HCT116 (cell line): ENCODE results near the gene GIN1. TPM values are rescaled to one million over a fixed set of nuclear protein-coding genes. Genes with fewer than 3 reads are reported as not detected.

Experiments
- ATAC-seq: fragments of 200-7000 bp; cut with Tn5 transposase; 2 replicates; pipeline ENCODE4 v1.9.1; 2020; ENCODE audit warnings: mild to moderate bottlenecking, moderate library complexity
- BruUV-seq: library from RNA; stranded (reverse); fragments of 400-500 nt; replicated peaks from 2 replicates; lab custom pipeline; 2021; lab: Mats Ljungman, UMichigan
- CTCF ChIA-PET: fragments of 300-600 bp; sonication (Branson Sonifier 250); formaldehyde crosslinking; loops from one replicate; lab custom pipeline; 2021; ENCODE audit warnings: antibody characterized with exemption; lab: Charles Lee
- POLR2A ChIA-PET: fragments of 300-600, 350-600 bp; sonication (Branson Sonifier 250); formaldehyde crosslinking; loops from one replicate; lab custom pipeline; 2021; ENCODE audit warnings: antibody characterized with exemption; lab: Charles Lee
- RAD21 ChIA-PET, 2 experiments: fragments of 300-600 bp; sonication (Branson Sonifier 250); formaldehyde crosslinking; loops; one replicate each; lab custom pipeline; 2023; ENCODE audit warnings: low total read pairs in 2 of 2; ENCODE audit not compliant: uncharacterized antibody in 2 of 2, unreplicated experiment in 2 of 2, low non-redundant PET in 1 of 2; lab: Charles Lee
- DNase-seq: peaks from one replicate; pipeline ENCODE4 v3.0.0-alpha.2; 2010; ENCODE audit warnings: low read depth, low spot score
- H2AFZ ChIP-seq: fragments of 200-600 bp; shearing (Covaris generic), sonication (generic); 2 replicates; pipeline ENCODE4 v1.6.1; 2017; ENCODE audit warnings: low read depth, mixed run types, mixed read lengths, antibody characterized with exemption, low read length; ENCODE audit not compliant: poor library complexity, severe bottlenecking
- H3K27ac ChIP-seq: 2 replicates; pipeline ENCODE4 v1.5.1; 2012; ENCODE audit warnings: low read depth, low read length
- H3K27me3 ChIP-seq: fragments of 200-600 bp; sonication (generic); 2 replicates; pipeline ENCODE4 v1.6.1; 2016; ENCODE audit warnings: mixed run types, low read length, mixed read lengths; ENCODE audit not compliant: insufficient read depth
- H3K36me3 ChIP-seq, 2 experiments: fragments of 200-500 bp in 1 of 2; fragments of 200-600 bp in 1 of 2; sonication (Bioruptor generic) in 1 of 2; sonication (generic) in 1 of 2; 2 replicates each; pipeline versions ENCODE4 v1.5.1 to v1.6.1; 2014 to 2016; ENCODE audit warnings: low read length in 2 of 2, inconsistent platforms in 1 of 2, mixed read lengths in 1 of 2, mixed run types in 1 of 2; ENCODE audit not compliant: insufficient read depth in 2 of 2, control insufficient read depth in 1 of 2
- H3K4me1 ChIP-seq, 2 experiments: fragments of 200-600 bp in 1 of 2; sonication (generic) in 1 of 2; 2 replicates each; pipeline versions ENCODE4 v1.5.1 to v1.6.1; 2012 to 2017; ENCODE audit warnings: low read length in 2 of 2, inconsistent platforms in 1 of 2, mild to moderate bottlenecking in 1 of 2, mixed read lengths in 1 of 2, mixed run types in 1 of 2, moderate library complexity in 1 of 2; ENCODE audit not compliant: insufficient read depth in 2 of 2, control insufficient read depth in 1 of 2
- H3K4me2 ChIP-seq: fragments of 200-600 bp; sonication (generic); 2 replicates; pipeline ENCODE4 v1.6.1; 2017; ENCODE audit warnings: mixed run types, low read length, mixed read lengths
- H3K4me3 ChIP-seq, 2 experiments: fragments of 200-600 bp in 1 of 2; sonication (generic) in 1 of 2; replicated peaks in 1 of 2; 2 replicates each; pipeline ENCODE4 v1.5.1; 2011 to 2016; ENCODE audit warnings: low read length in 2 of 2, control low read depth in 1 of 2, low read depth in 1 of 2, mild to moderate bottlenecking in 1 of 2, mixed read lengths in 1 of 2, mixed run types in 1 of 2
- H3K79me2 ChIP-seq: fragments of 200-600 bp; sonication (generic); 2 replicates; pipeline ENCODE4 v1.6.1; 2017; ENCODE audit warnings: mild to moderate bottlenecking, mixed run types, low read length, moderate library complexity, mixed read lengths; ENCODE audit not compliant: insufficient read depth
- H3K9ac ChIP-seq: fragments of 200-600 bp; sonication (generic); 2 replicates; pipeline ENCODE4 v1.6.1; 2016; ENCODE audit warnings: low read length, mixed read lengths
- H3K9me2 ChIP-seq: fragments of 200-600 bp; sonication (generic), shearing (Covaris generic); 2 replicates; pipeline ENCODE4 v1.6.1; 2017; ENCODE audit warnings: mixed run types, mild to moderate bottlenecking, moderate library complexity; ENCODE audit not compliant: insufficient read depth
- H3K9me3 ChIP-seq, 2 experiments: fragments of 200-500 bp in 1 of 2; fragments of 200-600 bp in 1 of 2; sonication (Bioruptor generic) in 1 of 2; sonication (generic) in 1 of 2; 2 replicates each; pipeline ENCODE4 v1.6.1; 2014 to 2017; ENCODE audit warnings: low read length in 2 of 2, mixed read lengths in 2 of 2, inconsistent platforms in 1 of 2, low read depth in 1 of 2, mild to moderate bottlenecking in 1 of 2, mixed run types in 1 of 2, moderate library complexity in 1 of 2; ENCODE audit not compliant: control insufficient read depth in 1 of 2, insufficient read depth in 1 of 2
- H4K20me1 ChIP-seq: fragments of 200-600 bp; sonication (generic), shearing (Covaris generic); 2 replicates; pipeline ENCODE4 v1.6.1; 2017; ENCODE audit warnings: mixed run types, mild to moderate bottlenecking, moderate library complexity; ENCODE audit not compliant: insufficient read depth
- CBX3 ChIP-seq: IDR thresholded peaks from 2 replicates; pipeline ENCODE4 v1.6.1; 2012; ENCODE audit warnings: low read depth
- CEBPB ChIP-seq: IDR thresholded peaks from 2 replicates; pipeline ENCODE4 v1.6.1; 2012; ENCODE audit warnings: low read depth
- EGR1 ChIP-seq: IDR thresholded peaks from 2 replicates; pipeline ENCODE4 v1.6.1; 2012; ENCODE audit warnings: low read depth
- ELF1 ChIP-seq: IDR thresholded peaks from 2 replicates; pipeline ENCODE4 v1.6.1; 2012; ENCODE audit warnings: low read depth, borderline replicate concordance
- EZH2 ChIP-seq: fragments of 200-600 bp; sonication (generic); IDR thresholded peaks from 2 replicates; pipeline ENCODE4 v1.6.1; 2017; ENCODE audit warnings: antibody characterized with exemption, mixed run types
- EZH2phosphoT487 ChIP-seq: fragments of 200-600 bp; IDR thresholded peaks from 2 replicates; pipeline ENCODE4 v1.6.1; 2018; ENCODE audit warnings: antibody characterized with exemption, borderline replicate concordance
- FOSL1 ChIP-seq: IDR thresholded peaks from 2 replicates; pipeline ENCODE4 v1.6.1; 2012; ENCODE audit warnings: low read depth
- MAX ChIP-seq: IDR thresholded peaks from 2 replicates; pipeline ENCODE4 v1.6.1; 2012
- POLR2A ChIP-seq: IDR thresholded peaks from 2 replicates; pipeline ENCODE4 v1.7.0; 2011; ENCODE audit warnings: borderline replicate concordance; ENCODE audit not compliant: insufficient read depth, insufficient read length; ENCODE audit errors: extremely low read depth
- POLR2AphosphoS5 ChIP-seq: IDR thresholded peaks from 2 replicates; pipeline ENCODE4 v1.6.1; 2011; ENCODE audit warnings: mild to moderate bottlenecking, low read depth, low read length, moderate library complexity
- REST ChIP-seq: IDR thresholded peaks from 2 replicates; pipeline ENCODE4 v1.6.1; 2012; ENCODE audit warnings: low read depth
- SIN3A ChIP-seq: IDR thresholded peaks from 2 replicates; pipeline ENCODE4 v1.6.1; 2012; ENCODE audit warnings: low read depth
- YY1 ChIP-seq: IDR thresholded peaks from 2 replicates; pipeline ENCODE4 v1.6.1; 2011; ENCODE audit warnings: low read length, low read depth, moderate library complexity, mild to moderate bottlenecking; ENCODE audit not compliant: insufficient replicate concordance; ENCODE audit errors: extremely low read depth
- ZBTB33 ChIP-seq: IDR thresholded peaks from 2 replicates; pipeline ENCODE4 v1.6.1; 2011; ENCODE audit warnings: mild to moderate bottlenecking, low read length, moderate library complexity; ENCODE audit not compliant: insufficient replicate concordance; ENCODE audit errors: extremely low read depth
- ZFX ChIP-seq: fragments of 450-650 bp; IDR thresholded peaks from 2 replicates; pipeline ENCODE4 v1.6.1; 2017
- ZNF274 ChIP-seq: fragments of 200-500 bp; sonication (Bioruptor generic); IDR thresholded peaks from 2 replicates; pipeline ENCODE4 v1.6.1; 2014; ENCODE audit warnings: mild to moderate bottlenecking, low read depth, low read length, inconsistent platforms
- intact Hi-C: fragments of 100-400 bp; cut with micrococcal nuclease; formaldehyde crosslinking; loops from 2 replicates; pipeline ENCODE4 v1.10.0; 2022
- total RNA-seq: library from RNA; stranded (reverse); gene quantifications from one replicate; pipeline ENCODE4 v1.2.1, GENCODE V29; 2021; ENCODE audit not compliant: unreplicated experiment
- TF ChIP-seq, protein P1 (sequence below), 3 experiments: fragments of 200-600 bp in 1 of 3; sonication (generic) in 1 of 3; IDR thresholded peaks in 2 of 3; conservative IDR thresholded peaks in 1 of 3; 2 replicates each; pipeline ENCODE4 v1.5.1; 2012 to 2017; ENCODE audit warnings: low read depth in 2 of 3, low read length in 2 of 3, antibody characterized with exemption in 1 of 3, borderline replicate concordance in 1 of 3, control low read depth in 1 of 3, mild to moderate bottlenecking in 1 of 3, mixed read lengths in 1 of 3, mixed run types in 1 of 3, moderate library complexity in 1 of 3; ENCODE audit not compliant: insufficient read depth in 1 of 3

GIN1 gene
- total RNA-seq, 1 experiment from 2014 or later: 11.0 TPM

GRCh38 chr5:103119070-103119764 is 721 bp downstream of the GIN1 start:
- Histone ChIP-seq H3K4me1 (peaks cover 5 to 13% of the 10 kb centered on the region in 2 experiments; a peak in 3 of 4 replicates), H2AFZ (peak overlapping the region; percentile 84), H3K9ac (peak overlapping the region; percentile 91), H3K9me2 (no peaks in the 10 kb centered on the region), H3K27me3 (no peaks in the 10 kb centered on the region), H3K4me3 (peak overlapping the region; percentile 83 to 88), H3K36me3 (no peaks in the 10 kb centered on the region), H3K9me3 (no peaks in the 10 kb centered on the region), H3K79me2 (peaks cover 81% of the 10 kb centered on the region), H3K27ac (peak overlapping the region; percentile 93), H3K4me2 (peak overlapping the region; percentile 85), H4K20me1 (no peaks in the 10 kb centered on the region)
- ChIA-PET RAD21 (no interaction called here), POLR2A (interaction anchor here (0.8 to 1.4 kb wide), 4 partner anchors 10 to 139 kb away, joined by 3 to 5 read pairs (median 4); partner anchors contain the start of gene MACIR), CTCF (interaction anchor here (1.2 kb wide), 1 partner anchor 438 kb away, joined by 4 read pairs; no protein-coding TSS in a partner anchor)
- BruUV-seq: TSS peak; percentile 89
- no peak for ATAC-seq
- no peak for DNase-seq
- TF ChIP-seq EZH2 (no peak), YY1 (no peak), MAX (no peak), CEBPB (no peak), POLR2A (no peak), ELF1 (no peak), EGR1 (no peak), SIN3A (no peak), ZNF274 (no peak), REST (no peak), POLR2AphosphoS5 (no peak), ZFX (no peak), ZBTB33 (no peak), EZH2phosphoT487 (no peak), FOSL1 (no peak), CBX3 (no peak)
- TF ChIP-seq, protein P1, sequence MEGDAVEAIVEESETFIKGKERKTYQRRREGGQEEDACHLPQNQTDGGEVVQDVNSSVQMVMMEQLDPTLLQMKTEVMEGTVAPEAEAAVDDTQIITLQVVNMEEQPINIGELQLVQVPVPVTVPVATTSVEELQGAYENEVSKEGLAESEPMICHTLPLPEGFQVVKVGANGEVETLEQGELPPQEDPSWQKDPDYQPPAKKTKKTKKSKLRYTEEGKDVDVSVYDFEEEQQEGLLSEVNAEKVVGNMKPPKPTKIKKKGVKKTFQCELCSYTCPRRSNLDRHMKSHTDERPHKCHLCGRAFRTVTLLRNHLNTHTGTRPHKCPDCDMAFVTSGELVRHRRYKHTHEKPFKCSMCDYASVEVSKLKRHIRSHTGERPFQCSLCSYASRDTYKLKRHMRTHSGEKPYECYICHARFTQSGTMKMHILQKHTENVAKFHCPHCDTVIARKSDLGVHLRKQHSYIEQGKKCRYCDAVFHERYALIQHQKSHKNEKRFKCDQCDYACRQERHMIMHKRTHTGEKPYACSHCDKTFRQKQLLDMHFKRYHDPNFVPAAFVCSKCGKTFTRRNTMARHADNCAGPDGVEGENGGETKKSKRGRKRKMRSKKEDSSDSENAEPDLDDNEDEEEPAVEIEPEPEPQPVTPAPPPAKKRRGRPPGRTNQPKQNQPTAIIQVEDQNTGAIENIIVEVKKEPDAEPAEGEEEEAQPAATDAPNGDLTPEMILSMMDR (IDR thresholded peaks at IDR 0.05 in 2 of 3, conservative IDR thresholded peaks at IDR 0.05 in 1 of 3; ENCODE audit: borderline replicate concordance in 1 of 3, insufficient read depth in 1 of 3, low read depth in 2 of 3, low read length in 2 of 3): no peak
- intact Hi-C loops: no loop called here
